Type B pancreatic cell (in vitro differentiated cells): Measurements from ENCODE around the gene KIAA1958. TPM values are rescaled to one million over a fixed set of nuclear protein-coding genes. Genes with fewer than 3 reads are reported as not detected.

Source experiments
- DNase-seq: peaks from one replicate; pipeline ENCODE4 v3.0.0; 2021; ENCODE audit warnings: mixed read lengths; ENCODE audit not compliant: unreplicated experiment; ENCODE audit errors: extremely low spot score
- H3K27ac Mint-ChIP-seq: 2 replicates; pipeline ENCODE4 v1.8.0; 2021; ENCODE audit warnings: mild to moderate bottlenecking, mixed read lengths
- H3K27me3 Mint-ChIP-seq: 2 replicates; pipeline ENCODE4 v1.8.0; 2021; ENCODE audit warnings: mixed read lengths
- H3K36me3 Mint-ChIP-seq: 2 replicates; pipeline ENCODE4 v1.8.0; 2021; ENCODE audit warnings: mixed read lengths
- H3K4me1 Mint-ChIP-seq: one replicate; pipeline ENCODE4 v1.8.0; 2021; ENCODE audit warnings: mixed read lengths; ENCODE audit not compliant: unreplicated experiment
- H3K4me3 Mint-ChIP-seq: 2 replicates; pipeline ENCODE4 v1.8.0; 2021; ENCODE audit warnings: mild to moderate bottlenecking, mixed read lengths
- H3K9me3 Mint-ChIP-seq: 2 replicates; pipeline ENCODE4 v1.8.0; 2021; ENCODE audit warnings: mixed read lengths
- total RNA-seq: library from RNA; stranded (reverse); gene quantifications from 2 replicates; pipeline ENCODE4 v1.2.1, GENCODE V29; 2021; ENCODE audit warnings: low replicate concordance
- TF ChIP-seq, protein P1 (sequence below): fragments of 200-600 bp; sonication (generic); conservative IDR thresholded peaks from 2 replicates; pipeline ENCODE4 v1.5.0; 2021; ENCODE audit warnings: antibody characterized with exemption, mild to moderate bottlenecking

The KIAA1958 gene
- total RNA-seq, 1 donor from 2014 or later = 28.1 TPM

DNA sequence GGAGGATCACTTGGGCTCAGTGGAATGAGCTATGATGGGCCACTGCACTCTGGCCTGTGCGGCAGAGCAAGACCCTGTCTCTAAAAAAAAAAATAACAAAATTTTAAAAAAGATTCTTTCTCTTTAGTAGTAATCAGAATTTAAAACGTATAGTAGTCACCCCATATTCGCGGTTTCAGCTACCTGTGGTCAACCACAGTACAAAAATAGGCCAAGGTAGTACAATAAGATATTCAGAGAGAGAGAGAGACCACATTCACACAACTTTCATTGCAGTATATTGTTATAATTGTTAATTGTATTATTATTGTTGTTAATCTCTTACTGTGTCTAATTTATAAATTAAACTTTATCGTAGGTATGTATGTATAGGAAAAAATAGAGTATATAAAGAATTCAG lies 212.6 kb downstream of the KIAA1958 start:
- Mint-ChIP-seq H3K27me3 (no peaks in the 10 kb centered on the region), H3K27ac (no peak overlapping the region), H3K9me3 (no peaks in the 10 kb centered on the region), H3K4me1 (no peaks in the 10 kb centered on the region), H3K4me3 (no peak overlapping the region), H3K36me3 (peaks cover 17% of the 10 kb centered on the region)
- DNase-seq = no peak
- TF ChIP-seq, protein P1, sequence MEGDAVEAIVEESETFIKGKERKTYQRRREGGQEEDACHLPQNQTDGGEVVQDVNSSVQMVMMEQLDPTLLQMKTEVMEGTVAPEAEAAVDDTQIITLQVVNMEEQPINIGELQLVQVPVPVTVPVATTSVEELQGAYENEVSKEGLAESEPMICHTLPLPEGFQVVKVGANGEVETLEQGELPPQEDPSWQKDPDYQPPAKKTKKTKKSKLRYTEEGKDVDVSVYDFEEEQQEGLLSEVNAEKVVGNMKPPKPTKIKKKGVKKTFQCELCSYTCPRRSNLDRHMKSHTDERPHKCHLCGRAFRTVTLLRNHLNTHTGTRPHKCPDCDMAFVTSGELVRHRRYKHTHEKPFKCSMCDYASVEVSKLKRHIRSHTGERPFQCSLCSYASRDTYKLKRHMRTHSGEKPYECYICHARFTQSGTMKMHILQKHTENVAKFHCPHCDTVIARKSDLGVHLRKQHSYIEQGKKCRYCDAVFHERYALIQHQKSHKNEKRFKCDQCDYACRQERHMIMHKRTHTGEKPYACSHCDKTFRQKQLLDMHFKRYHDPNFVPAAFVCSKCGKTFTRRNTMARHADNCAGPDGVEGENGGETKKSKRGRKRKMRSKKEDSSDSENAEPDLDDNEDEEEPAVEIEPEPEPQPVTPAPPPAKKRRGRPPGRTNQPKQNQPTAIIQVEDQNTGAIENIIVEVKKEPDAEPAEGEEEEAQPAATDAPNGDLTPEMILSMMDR = no peak

DNA sequence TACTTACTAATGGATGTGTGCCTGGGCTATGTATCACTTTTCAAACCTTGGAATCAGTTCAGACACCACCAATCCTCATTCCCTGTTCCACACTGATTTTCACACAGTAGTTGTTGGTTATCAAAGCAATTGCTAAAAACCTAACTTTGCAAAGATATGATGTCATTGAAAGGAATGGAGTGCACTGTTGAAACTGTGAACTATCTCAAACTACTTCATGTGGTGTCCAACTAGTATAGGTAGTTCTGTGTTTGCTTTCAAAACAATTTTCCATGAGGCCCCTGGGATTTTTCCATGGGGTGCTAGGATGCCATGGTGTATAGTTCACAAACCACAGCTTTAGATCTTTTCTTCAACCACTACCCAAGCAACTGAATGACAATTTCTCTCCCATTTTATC lies 213.5 kb downstream of the KIAA1958 start:
- TF ChIP-seq, protein P1 = no peak
- no peak overlapping the region for H3K4me3 Mint-ChIP-seq
- H3K4me1 Mint-ChIP-seq = no peaks in the 10 kb centered on the region
- no peak for DNase-seq
- peaks cover 13% of the 10 kb centered on the region for H3K36me3 Mint-ChIP-seq
- no peaks in the 10 kb centered on the region for H3K9me3 Mint-ChIP-seq
- H3K27me3 Mint-ChIP-seq = no peaks in the 10 kb centered on the region
- no peak overlapping the region for H3K27ac Mint-ChIP-seq

DNA sequence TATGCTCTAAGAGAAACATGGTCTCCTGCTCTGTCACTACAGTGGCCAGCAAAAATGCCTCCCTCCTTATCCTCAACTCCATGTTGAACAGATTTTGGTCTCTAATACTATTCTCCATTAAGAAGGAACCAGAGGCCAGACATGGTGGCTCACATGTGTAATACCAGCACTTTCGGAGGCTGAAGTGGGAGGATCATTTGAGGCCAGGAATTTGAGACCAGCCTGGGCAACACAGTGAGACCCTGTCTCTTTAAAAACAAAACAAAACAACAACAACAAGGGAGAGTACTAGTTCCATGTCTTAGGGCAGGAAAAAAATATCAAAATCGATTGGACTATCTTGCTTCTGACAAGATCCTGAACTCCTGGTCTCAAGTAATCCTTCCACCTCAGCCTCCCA lies 216.7 kb downstream of the KIAA1958 start:
- H3K9me3 Mint-ChIP-seq = no peaks in the 10 kb centered on the region
- peaks cover 8% of the 10 kb centered on the region for H3K4me1 Mint-ChIP-seq
- DNase-seq = no peak
- no peaks in the 10 kb centered on the region for H3K27me3 Mint-ChIP-seq
- TF ChIP-seq, protein P1 = no peak
- peaks cover 8% of the 10 kb centered on the region for H3K36me3 Mint-ChIP-seq
- no peak overlapping the region for H3K27ac Mint-ChIP-seq
- no peak overlapping the region for H3K4me3 Mint-ChIP-seq

DNA sequence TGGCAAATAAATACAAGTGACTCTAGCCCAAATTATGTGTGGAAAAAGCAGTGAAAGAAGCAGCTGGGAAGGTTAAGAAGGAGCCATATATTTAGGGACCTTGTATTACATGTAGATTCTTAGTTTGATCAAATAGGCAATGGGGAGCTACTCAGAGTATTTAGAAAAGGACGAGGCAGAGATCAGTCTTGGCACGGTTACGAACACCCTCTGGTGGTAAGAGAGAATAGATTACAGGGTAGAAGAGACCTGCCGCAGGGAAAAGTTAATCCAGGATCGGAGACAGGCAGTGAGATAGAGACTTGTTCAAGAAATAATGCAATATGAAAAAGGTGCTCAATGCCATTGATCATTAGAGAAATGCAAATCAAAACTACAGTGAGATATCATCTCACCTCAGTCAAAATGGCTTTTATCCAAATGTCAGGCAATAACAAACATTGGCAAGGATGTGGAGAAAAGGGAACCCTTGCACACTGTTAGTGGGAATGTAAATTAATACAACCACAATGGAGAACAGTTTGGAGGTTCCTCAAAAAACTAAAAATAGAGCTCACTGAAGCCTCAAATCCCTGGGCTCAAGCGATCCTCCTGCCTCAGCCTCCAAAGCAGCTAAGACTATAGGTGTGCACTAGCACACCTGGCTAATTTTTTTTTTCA lies 219.3 kb downstream of the KIAA1958 start:
- no peak for DNase-seq
- Mint-ChIP-seq H3K4me1 (peaks cover 8% of the 10 kb centered on the region), H3K9me3 (no peaks in the 10 kb centered on the region), H3K27ac (peak overlapping the region; percentile 15), H3K27me3 (no peaks in the 10 kb centered on the region), H3K36me3 (peaks cover 5% of the 10 kb centered on the region), H3K4me3 (no peak overlapping the region)
- TF ChIP-seq, protein P1 = peak; percentile 73

DNA sequence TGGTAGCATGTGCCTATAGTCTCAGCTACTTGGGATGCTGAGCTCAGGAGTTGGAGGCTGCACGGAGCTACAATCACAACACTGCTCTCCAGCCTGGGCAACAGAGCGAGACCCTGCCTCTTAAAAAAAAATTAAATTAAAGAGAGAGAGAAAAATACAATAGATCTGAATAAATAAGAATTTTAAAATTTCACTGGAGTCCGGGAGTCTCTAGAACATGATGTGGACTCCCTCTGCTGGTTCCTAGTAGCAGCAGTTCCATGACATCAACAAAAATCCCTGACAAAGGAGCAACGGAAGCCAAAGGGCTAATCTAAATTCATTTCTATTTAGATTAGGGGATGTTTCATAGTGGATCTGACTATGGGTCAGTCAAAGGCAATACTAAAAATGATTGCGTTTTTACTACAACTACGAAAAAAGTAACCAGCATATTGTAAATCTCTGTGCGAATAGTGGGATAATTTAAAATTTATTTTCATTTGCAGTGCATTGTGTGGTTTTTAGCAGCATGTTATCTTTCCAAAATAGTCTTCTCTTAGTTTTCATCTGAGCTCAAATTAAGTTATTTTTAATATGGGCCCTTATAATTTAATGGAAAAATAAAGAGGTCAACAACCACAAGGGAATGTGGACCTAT lies 224.5 kb downstream of the KIAA1958 start:
- no peak overlapping the region for H3K4me3 Mint-ChIP-seq
- H3K27ac Mint-ChIP-seq = no peak overlapping the region
- H3K36me3 Mint-ChIP-seq = peaks cover 16% of the 10 kb centered on the region
- peaks cover 7% of the 10 kb centered on the region for H3K9me3 Mint-ChIP-seq
- DNase-seq = no peak
- no peaks in the 10 kb centered on the region for H3K27me3 Mint-ChIP-seq
- H3K4me1 Mint-ChIP-seq = peaks cover 8% of the 10 kb centered on the region
- TF ChIP-seq, protein P1 = peak; percentile 74
